Keratinocyte (primary cell): ENCODE results near the gene IRGQ.

Experiments used
- EZH2 ChIP-seq: IDR thresholded peaks from one replicate; pipeline ENCODE4 v1.6.1; 2012; ENCODE audit warnings: inconsistent platforms, mild to moderate bottlenecking, low read length, moderate library complexity
- TF ChIP-seq, protein P1 (sequence below), 3 experiments: IDR thresholded peaks in 1 of 3; conservative IDR thresholded peaks in 1 of 3; optimal IDR thresholded peaks in 1 of 3; 2 replicates in 2 of 3; 3 replicates in 1 of 3; pipeline versions ENCODE3 to v1.5.1; 2011; ENCODE audit warnings: low read length in 3 of 3, mild to moderate bottlenecking in 3 of 3, moderate library complexity in 2 of 3, control low read depth in 1 of 3, inconsistent platforms in 1 of 3; ENCODE audit not compliant: insufficient read depth in 2 of 3; ENCODE audit errors: extremely low read depth in 1 of 3

DNA sequence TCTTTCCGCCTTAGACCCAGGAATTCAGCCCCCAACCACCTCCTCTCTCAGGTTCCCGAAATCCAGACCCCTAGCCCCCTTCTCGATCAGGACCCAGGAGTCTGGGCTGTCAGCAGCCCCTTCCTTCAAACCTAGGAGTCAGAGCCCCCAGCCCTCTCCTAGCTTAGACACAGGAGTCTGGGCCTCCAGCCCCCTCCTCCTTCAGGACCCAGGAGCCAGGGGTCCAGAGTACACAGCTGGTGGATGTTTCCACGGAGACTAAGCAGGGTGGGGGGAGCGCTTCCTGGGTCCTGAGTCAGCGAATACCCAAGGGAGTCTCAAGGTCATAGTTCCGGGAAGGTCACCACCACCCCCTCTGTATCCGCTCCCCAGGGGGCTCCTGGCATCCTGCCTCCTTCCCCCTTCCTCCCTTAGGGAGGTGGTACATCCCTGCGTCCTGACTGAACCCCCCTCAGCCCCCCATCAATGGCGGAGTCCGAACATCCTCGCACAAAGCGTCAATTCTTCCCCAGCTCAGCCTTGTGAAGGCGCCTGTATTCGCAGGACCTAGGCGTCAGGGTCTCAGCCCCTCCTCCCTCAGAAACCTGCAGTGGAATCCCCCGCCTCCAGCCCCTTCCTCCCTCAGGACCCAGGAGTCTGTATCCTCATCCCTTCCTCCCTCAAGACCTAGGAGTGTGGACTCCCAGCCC, 39.1 kb upstream of the IRGQ start:
- TF ChIP-seq, protein P1, sequence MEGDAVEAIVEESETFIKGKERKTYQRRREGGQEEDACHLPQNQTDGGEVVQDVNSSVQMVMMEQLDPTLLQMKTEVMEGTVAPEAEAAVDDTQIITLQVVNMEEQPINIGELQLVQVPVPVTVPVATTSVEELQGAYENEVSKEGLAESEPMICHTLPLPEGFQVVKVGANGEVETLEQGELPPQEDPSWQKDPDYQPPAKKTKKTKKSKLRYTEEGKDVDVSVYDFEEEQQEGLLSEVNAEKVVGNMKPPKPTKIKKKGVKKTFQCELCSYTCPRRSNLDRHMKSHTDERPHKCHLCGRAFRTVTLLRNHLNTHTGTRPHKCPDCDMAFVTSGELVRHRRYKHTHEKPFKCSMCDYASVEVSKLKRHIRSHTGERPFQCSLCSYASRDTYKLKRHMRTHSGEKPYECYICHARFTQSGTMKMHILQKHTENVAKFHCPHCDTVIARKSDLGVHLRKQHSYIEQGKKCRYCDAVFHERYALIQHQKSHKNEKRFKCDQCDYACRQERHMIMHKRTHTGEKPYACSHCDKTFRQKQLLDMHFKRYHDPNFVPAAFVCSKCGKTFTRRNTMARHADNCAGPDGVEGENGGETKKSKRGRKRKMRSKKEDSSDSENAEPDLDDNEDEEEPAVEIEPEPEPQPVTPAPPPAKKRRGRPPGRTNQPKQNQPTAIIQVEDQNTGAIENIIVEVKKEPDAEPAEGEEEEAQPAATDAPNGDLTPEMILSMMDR (optimal IDR thresholded peaks at IDR 0.05 in 1 of 3, IDR thresholded peaks at IDR 0.05 in 1 of 3, conservative IDR thresholded peaks at IDR 0.05 in 1 of 3; ENCODE audit: extremely low read depth in 1 of 3, insufficient read depth in 2 of 3, low read length in 3 of 3): no peak
- no peak for TF ChIP-seq EZH2
